GM12875 (cell line): ENCODE measurements around the gene RIPPLY3.
"Not testable (repeated sequence)": the region's sequence is repeated elsewhere in the genome, so short reads cannot be mapped to it uniquely, and the experiment has no call there.

Source experiments
- H3K4me3 ChIP-seq: one replicate; pipeline ENCODE4 v1.5.1; 2011; ENCODE audit warnings: low read depth, low read length, control low read depth
- CTCF ChIP-seq: IDR thresholded peaks from 2 replicates; pipeline ENCODE4 v1.5.1; 2011; ENCODE audit warnings: low read depth, mild to moderate bottlenecking, control low read depth, inconsistent platforms, low read length, moderate library complexity, borderline replicate concordance; ENCODE audit not compliant: insufficient read depth

Gene RIPPLY3

DNA sequence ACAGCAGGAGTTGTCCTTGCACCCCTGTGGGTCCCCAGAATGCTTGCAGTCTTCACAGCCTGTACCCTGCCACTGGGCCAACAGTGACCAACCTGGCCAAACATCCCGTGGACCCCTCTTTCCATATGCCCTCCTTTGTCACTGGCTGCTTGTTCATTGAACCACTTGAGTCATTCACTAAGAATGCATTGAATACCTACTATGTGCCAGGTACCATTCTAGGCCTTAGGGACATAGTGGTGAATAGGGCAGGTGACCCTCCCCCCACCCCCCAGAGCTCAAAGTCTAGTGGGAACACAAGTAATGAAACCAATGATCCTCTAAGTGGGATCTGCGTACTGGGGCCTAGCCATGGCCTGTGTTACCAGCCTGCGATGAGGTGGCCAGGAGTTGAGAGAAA, 38.1 kb downstream of the RIPPLY3 start:
- no peak overlapping the region for H3K4me3 ChIP-seq

GRCh38 chr21:37045149-37045548, 38.6 kb downstream of the RIPPLY3 start:
- H3K4me3 ChIP-seq, result no peak overlapping the region
- no peak for TF ChIP-seq CTCF

More for the DNA sequence above, 38.1 kb downstream of the RIPPLY3 start:
- TF ChIP-seq CTCF, result no peak

GRCh38 chr21:37045556-37045955, 39.1 kb downstream of the RIPPLY3 start:
- TF ChIP-seq CTCF, result no peak
- H3K4me3 ChIP-seq, result no peak overlapping the region

GRCh38 chr21:37047079-37047478, 40.6 kb downstream of the RIPPLY3 start:
- TF ChIP-seq CTCF, result no peak
- H3K4me3 ChIP-seq, result no peak overlapping the region

DNA sequence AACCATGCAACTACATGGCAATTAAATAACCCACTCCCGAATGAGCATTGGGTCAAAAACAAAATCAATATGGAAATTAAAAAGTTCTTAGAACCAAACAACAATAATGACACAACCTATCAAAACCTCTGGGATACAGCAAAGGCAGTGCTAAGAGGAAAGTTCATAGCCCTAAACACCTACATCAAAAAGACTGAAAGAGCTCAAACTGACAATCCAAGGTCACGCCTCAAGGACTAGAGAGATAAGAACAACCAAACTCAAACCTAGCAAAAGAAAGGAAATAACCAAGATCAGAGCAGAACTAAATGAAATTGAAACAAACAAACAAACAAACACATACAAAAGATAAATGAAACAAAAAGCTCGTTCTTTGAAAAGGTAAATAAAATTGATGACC, 43.2 kb downstream of the RIPPLY3 start:
- H3K4me3 ChIP-seq, result not testable (repeated sequence)

DNA sequence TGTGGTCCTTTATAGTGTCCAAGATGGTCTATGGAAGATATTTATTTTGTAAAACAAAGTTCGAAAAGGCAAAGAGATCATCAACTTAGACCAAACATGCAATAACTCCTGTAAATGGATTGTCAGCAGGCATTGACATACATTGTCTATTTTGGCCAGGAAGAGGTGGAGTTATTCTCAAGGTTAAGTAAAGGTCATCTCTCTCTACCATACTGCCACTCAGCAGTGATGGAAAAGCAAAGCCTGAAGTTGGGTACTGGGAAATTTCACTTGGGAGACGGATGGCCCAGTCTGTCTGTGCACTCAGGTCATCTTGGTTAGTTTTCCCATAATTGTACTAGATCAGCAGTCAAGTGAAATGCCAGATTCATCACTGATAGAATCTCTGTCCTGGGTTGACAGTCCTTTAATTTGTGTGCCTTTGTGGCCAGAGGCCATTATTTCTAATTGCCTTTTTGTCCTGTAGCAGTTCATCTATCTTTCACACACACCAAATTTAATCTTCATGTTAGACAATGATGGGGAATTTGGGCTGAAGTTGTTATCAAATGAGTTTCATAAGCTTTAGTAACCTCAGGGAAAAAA, 48.9 kb downstream of the RIPPLY3 start:
- no peak for TF ChIP-seq CTCF
- H3K4me3 ChIP-seq, result no peak overlapping the region

DNA sequence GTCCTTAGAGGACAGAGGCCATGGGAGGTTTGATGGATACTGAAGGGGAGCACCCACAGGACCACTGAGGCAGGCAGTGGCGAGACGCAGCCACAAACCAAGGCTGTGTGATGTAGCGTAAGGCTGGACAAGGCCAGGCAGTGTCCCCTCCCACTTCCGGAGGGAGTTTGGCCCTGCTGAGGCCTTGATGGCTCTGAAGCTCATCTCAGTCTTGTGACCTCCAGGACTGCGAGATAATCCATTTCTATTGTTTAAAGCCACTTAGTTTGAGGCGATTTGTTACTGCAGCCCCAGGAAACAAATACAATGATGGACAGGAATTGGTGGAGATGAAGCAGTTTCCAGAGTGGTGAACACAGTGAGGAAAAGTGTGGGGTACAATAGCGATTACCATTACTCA, 51.1 kb downstream of the RIPPLY3 start:
- H3K4me3 ChIP-seq, result no peak overlapping the region
- TF ChIP-seq CTCF, result no peak

GRCh38 chr21:37058261-37058660, 51.8 kb downstream of the RIPPLY3 start:
- no peak overlapping the region for H3K4me3 ChIP-seq
- no peak for TF ChIP-seq CTCF
